ENCODE results near the gene SLC8A3. TPM values are rescaled to one million over a fixed set of nuclear protein-coding genes. Genes with fewer than 3 reads are reported as not detected.

The SLC8A3 gene
- total RNA-seq, 2 donors from 2014 or later, result 0.20 to 2.2 TPM

DNA sequence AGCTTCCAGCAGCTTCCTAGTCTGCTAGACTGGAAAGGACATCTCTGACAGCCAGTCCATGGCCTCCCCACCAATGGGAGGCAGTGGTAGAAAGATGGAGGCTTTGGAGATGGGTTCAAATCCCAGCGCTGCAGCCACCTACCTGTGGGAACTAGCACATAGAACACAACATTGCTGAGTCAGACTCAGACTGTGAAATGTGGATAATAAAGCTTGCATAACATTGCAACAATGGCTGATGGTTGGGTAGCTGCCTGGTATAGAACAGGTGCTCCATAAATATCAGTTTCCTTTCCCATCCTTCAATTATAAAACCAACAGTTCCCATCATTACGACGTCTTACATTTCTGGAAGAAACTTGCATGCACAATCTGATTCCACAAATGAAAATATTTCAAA is 94.6 kb downstream of the SLC8A3 start:
- Mint-ChIP-seq H3K27me3 (peaks cover 61% of the 10 kb centered on the region), H3K4me1 (peaks cover 2% of the 10 kb centered on the region), H3K4me3 (no peak overlapping the region), H3K36me3 (ENCODE audit: low read depth) (no peaks in the 10 kb centered on the region), H3K27ac (no peak overlapping the region)
- no peaks in the 10 kb centered on the region for H3K9me3 ChIP-seq (ENCODE audit: control insufficient read depth, low read length, poor library complexity, severe bottlenecking)
- ATAC-seq (no peak), DNase-seq (no peak)

DNA sequence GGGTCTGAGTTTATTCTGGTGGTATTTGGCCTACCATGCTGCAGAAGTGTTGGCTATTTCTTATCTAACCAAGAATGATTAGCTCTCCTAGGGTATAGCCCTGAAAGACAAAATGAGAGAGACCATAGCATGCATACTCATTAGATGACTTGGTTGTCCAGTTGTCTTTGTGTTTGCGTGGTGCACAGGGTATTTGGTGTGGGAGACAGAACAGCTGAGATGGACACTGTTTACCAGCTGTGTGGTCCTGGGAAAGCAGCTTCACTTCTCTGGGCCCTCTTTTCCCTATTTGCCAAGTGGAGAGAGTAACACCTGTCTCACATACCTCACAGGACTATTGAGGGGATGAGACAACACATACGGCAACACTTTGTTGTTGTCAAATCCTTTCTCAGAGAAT is 95.6 kb downstream of the SLC8A3 start:
- H3K9me3 ChIP-seq (ENCODE audit: control insufficient read depth, low read length, poor library complexity, severe bottlenecking), result no peaks in the 10 kb centered on the region
- H3K36me3 Mint-ChIP-seq (ENCODE audit: low read depth), result no peaks in the 10 kb centered on the region
- DNase-seq, result no peak
- no peak overlapping the region for H3K4me3 Mint-ChIP-seq
- no peak overlapping the region for H3K27ac Mint-ChIP-seq
- no peak for ATAC-seq
- peaks cover 2% of the 10 kb centered on the region for H3K4me1 Mint-ChIP-seq
- H3K27me3 Mint-ChIP-seq, result peaks cover 53% of the 10 kb centered on the region

DNA sequence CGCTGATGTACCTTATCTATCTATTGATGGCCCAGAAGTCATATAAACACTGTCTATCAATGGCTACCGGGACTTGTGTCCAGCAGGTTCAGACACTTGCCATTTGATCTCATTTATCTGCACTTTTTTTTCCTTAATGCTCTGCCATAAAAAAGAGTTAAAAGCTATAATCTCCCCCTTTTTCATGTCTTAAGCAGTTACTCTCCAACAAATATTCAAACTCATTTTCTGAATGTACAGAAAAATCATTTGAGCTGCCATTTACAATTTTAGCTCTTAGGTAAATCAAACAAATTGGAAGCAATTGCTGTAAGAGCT is 101.4 kb downstream of the SLC8A3 start:
- Mint-ChIP-seq H3K27me3 (peaks cover 44% of the 10 kb centered on the region), H3K4me1 (no peaks in the 10 kb centered on the region), H3K27ac (no peak overlapping the region), H3K4me3 (no peak overlapping the region), H3K36me3 (ENCODE audit: low read depth) (no peaks in the 10 kb centered on the region)
- no peaks in the 10 kb centered on the region for H3K9me3 ChIP-seq (ENCODE audit: control insufficient read depth, low read length, poor library complexity, severe bottlenecking)
- DNase-seq, result no peak
- no peak for ATAC-seq

DNA sequence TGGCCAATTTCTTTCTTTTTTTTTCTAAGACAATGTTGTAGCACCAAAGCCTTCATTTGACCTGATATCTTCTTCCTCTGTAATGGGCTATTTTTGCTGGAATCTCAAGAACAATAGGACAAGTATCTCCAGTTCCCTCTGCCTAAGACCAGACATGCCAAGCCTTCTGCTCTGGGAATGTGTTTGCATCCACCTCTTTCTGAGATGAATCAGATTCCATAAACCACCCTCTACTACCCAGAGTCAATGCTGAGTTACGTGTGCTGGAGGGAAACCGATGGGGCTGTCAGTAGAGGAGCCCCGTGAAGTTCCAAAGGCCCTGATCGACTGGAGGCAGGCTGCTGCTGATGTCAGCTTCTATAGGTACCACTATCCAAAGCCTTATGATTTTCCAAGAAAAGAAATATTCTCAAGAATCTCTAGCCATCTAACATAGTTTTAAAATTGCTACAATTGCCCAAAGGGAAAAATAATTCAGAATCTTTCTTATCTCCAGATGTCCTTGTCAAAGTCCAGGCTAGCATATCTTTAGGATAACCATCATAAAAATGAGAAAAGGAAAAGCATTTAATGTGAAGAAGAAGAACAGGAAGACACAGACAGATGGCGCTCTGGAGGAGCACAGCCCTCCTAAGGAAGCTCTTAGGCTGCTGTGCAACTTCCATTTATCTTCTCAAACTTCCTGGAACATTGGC is 101.9 kb downstream of the SLC8A3 start:
- no peaks in the 10 kb centered on the region for H3K4me1 Mint-ChIP-seq
- ATAC-seq (no peak), DNase-seq (no peak)
- H3K36me3 Mint-ChIP-seq (ENCODE audit: low read depth), result no peaks in the 10 kb centered on the region
- no peaks in the 10 kb centered on the region for H3K9me3 ChIP-seq (ENCODE audit: control insufficient read depth, low read length, poor library complexity, severe bottlenecking)
- no peak overlapping the region for H3K27ac Mint-ChIP-seq
- H3K4me3 Mint-ChIP-seq, result no peak overlapping the region
- peaks cover 40% of the 10 kb centered on the region for H3K27me3 Mint-ChIP-seq

GRCh38 chr14:70084226-70084625 is 104.5 kb downstream of the SLC8A3 start:
- no peaks in the 10 kb centered on the region for H3K9me3 ChIP-seq (ENCODE audit: control insufficient read depth, low read length, poor library complexity, severe bottlenecking)
- Mint-ChIP-seq H3K27me3 (peaks cover 48% of the 10 kb centered on the region), H3K27ac (no peak overlapping the region), H3K4me3 (no peak overlapping the region), H3K4me1 (no peaks in the 10 kb centered on the region), H3K36me3 (ENCODE audit: low read depth) (no peaks in the 10 kb centered on the region)
- ATAC-seq (no peak), DNase-seq (no peak)

- no peaks in the 10 kb centered on the region for H3K4me1 Mint-ChIP-seq
- H3K36me3 Mint-ChIP-seq (ENCODE audit: low read depth), result peaks cover 2% of the 10 kb centered on the region
- peaks cover 59% of the 10 kb centered on the region for H3K27me3 Mint-ChIP-seq
- DNase-seq, result no peak
- no peaks in the 10 kb centered on the region for H3K9me3 ChIP-seq (ENCODE audit: control insufficient read depth, low read length, poor library complexity, severe bottlenecking)
- H3K4me3 Mint-ChIP-seq, result no peak overlapping the region
- no peak for ATAC-seq
- H3K27ac Mint-ChIP-seq, result no peak overlapping the region
These were observed 106.4 kb downstream of the SLC8A3 start for GRCh38 chr14:70082394-70082793.

DNA sequence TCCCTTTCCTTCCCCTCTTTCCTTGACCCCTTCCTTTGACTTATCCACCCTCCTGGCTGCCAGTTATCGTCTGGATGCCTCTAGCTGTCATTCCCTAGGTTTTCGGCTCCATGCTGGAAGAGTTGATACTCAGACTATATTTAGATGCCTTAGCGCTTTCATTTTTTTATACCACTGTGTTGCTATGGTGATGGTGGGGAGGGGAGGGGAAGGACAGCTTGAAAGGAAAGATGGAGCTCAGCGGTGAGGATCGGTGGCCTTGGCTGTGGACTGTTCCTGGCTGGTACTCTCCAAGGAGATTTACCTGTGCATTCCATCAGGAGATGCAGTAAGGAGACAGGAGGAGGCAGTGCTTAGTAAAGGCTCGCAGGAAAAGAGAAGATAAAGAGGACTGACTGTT is 108.7 kb downstream of the SLC8A3 start:
- peaks cover 2% of the 10 kb centered on the region for H3K36me3 Mint-ChIP-seq (ENCODE audit: low read depth)
- no peak overlapping the region for H3K27ac Mint-ChIP-seq
- ATAC-seq (no peak), DNase-seq (no peak)
- H3K4me1 Mint-ChIP-seq, result no peaks in the 10 kb centered on the region
- no peak overlapping the region for H3K4me3 Mint-ChIP-seq
- H3K9me3 ChIP-seq (ENCODE audit: control insufficient read depth, low read length, poor library complexity, severe bottlenecking), result no peaks in the 10 kb centered on the region
- peaks cover 73% of the 10 kb centered on the region for H3K27me3 Mint-ChIP-seq

DNA sequence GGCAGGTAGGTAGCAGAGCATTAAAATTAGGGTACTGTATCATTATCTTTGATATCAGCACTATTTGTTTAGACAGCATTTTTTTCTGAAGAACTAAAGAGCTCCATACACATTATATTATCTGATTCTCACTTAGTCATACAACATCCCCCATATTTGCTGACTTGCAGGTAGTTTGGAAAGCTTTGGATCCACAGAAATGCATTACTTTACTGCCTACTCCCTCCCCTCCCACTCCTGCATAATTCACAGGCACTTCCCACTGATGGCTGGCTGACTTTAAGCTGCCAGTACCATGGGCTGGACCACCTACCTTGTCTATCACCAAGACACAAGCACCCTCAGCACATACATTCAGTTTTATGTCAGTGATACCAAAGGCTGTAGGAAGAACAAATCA is 110.4 kb downstream of the SLC8A3 start:
- Mint-ChIP-seq H3K4me1 (no peaks in the 10 kb centered on the region), H3K4me3 (no peak overlapping the region), H3K27ac (no peak overlapping the region), H3K27me3 (peaks cover 68% of the 10 kb centered on the region), H3K36me3 (ENCODE audit: low read depth) (peaks cover 2% of the 10 kb centered on the region)
- H3K9me3 ChIP-seq (ENCODE audit: control insufficient read depth, low read length, poor library complexity, severe bottlenecking), result no peaks in the 10 kb centered on the region
- ATAC-seq, result no peak
- DNase-seq, result no peak

DNA sequence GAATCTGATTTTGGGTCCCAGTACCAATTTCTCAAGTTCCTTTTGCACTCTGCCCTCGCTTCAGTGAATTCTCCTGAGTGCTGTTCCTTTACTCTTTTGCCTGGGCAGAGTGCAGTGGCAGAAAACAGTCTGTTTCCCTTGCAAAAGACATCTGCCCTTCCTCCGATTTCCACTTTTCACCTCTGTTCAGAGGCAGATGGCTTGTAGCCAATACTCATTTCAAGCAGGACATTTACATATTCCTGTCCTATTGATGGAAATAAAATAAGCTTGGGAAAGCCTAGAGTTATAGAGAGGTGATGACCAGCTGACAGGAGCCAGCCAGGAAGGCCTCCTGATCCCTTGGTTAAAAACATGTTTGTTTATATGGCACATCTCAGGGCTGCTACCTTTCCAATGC is 111.0 kb downstream of the SLC8A3 start:
- ATAC-seq, result no peak

GRCh38 chr14:70077005-70077404 is 111.7 kb downstream of the SLC8A3 start:
- Mint-ChIP-seq H3K4me1 (no peaks in the 10 kb centered on the region), H3K4me3 (no peak overlapping the region), H3K36me3 (ENCODE audit: low read depth) (peaks cover 2% of the 10 kb centered on the region), H3K27ac (no peak overlapping the region), H3K27me3 (peaks cover 57% of the 10 kb centered on the region)
- ATAC-seq (no peak), DNase-seq (no peak)
- no peaks in the 10 kb centered on the region for H3K9me3 ChIP-seq (ENCODE audit: control insufficient read depth, low read length, poor library complexity, severe bottlenecking)

More for the DNA sequence above, 111.0 kb downstream of the SLC8A3 start:
- Mint-ChIP-seq H3K27me3 (peaks cover 62% of the 10 kb centered on the region), H3K36me3 (ENCODE audit: low read depth) (peaks cover 2% of the 10 kb centered on the region), H3K4me1 (no peaks in the 10 kb centered on the region), H3K4me3 (no peak overlapping the region), H3K27ac (no peak overlapping the region)
- no peak for DNase-seq
- no peaks in the 10 kb centered on the region for H3K9me3 ChIP-seq (ENCODE audit: control insufficient read depth, low read length, poor library complexity, severe bottlenecking)

DNA sequence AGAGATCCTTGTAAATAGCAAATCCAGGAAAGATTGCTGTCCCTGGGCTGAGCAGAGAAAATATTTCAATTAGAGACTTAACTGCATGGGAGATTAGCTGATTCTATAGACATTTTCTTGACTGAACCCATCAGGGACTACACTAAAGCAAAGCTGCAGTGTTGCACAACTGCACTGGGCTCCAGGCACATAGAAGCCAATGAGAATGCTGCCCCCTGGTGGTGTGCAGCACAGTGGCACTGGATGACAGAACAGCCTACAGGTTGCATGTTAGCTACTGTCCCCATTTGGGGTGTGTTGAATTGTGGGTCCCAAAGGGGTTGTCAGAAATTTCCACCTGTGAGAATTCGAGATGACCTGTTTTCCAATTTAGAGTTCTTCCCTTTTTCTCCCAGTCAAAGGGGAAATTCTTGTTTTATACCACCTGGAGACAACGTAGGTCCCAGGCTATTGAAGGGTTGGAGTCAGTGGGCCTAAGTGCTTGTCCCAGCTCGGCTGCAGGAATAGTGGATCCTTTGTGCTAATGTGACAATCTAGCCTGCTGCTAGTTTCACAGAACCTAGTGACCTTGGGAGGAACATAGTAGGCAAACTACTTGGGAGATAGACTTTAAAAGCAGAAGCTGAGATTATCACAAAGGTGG is 114.7 kb downstream of the SLC8A3 start:
- Mint-ChIP-seq H3K36me3 (ENCODE audit: low read depth) (peaks cover 2% of the 10 kb centered on the region), H3K4me1 (no peaks in the 10 kb centered on the region), H3K27ac (no peak overlapping the region), H3K4me3 (no peak overlapping the region), H3K27me3 (peaks cover 59% of the 10 kb centered on the region)
- DNase-seq, result peak in 2 of 3 donors; percentile 18
- no peaks in the 10 kb centered on the region for H3K9me3 ChIP-seq (ENCODE audit: control insufficient read depth, low read length, poor library complexity, severe bottlenecking)
- no peak for ATAC-seq

DNA sequence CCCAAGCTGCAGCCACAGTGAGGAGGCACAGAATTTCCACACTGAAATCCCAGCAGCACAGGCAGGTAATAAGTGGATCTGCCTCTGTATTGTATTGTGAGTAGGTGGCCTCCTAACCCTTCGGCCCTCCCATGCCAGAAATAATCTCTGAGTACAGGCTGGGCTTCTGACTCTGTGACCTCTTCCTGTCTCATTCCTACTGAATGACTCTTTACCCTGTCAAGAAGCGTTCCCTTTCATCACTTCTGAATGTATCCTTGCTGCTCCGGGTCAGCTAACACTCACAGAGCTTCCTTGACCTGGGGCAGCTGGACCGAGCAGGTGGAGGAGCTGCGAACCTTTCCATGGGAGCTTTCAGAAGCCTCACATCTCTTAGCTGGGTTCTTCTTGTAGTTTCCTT is 119.6 kb downstream of the SLC8A3 start:
- H3K9me3 ChIP-seq (ENCODE audit: control insufficient read depth, low read length, poor library complexity, severe bottlenecking), result no peaks in the 10 kb centered on the region
- H3K36me3 Mint-ChIP-seq (ENCODE audit: low read depth), result no peaks in the 10 kb centered on the region
- H3K27ac Mint-ChIP-seq, result no peak overlapping the region
- H3K27me3 Mint-ChIP-seq, result peaks cover 56% of the 10 kb centered on the region
- DNase-seq (no peak), ATAC-seq (no peak)
- no peak overlapping the region for H3K4me3 Mint-ChIP-seq
- peaks cover 4% of the 10 kb centered on the region for H3K4me1 Mint-ChIP-seq

DNA sequence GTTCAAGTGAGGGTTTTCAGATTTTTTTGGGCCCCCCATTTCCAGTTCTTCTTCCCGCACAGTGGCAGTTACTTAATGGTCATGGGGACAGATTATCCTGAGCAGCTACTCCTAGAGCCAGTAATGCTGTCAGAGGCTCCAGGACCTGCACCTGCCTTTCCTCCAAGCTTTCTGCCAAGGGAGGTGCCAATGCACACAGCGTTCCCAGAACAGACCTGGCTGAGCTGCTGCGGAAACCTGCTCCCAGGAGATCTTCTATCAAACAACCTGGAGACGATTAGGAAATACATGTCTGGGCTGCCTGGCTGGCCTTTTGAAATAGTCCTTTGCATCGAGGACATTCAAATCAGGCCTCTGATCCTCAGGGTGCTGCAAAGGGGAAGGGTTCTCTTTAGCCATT is 120.9 kb downstream of the SLC8A3 start:
- ATAC-seq, result no peak

More for the DNA sequence above, 120.9 kb downstream of the SLC8A3 start:
- Mint-ChIP-seq H3K27me3 (peaks cover 61% of the 10 kb centered on the region), H3K4me3 (no peak overlapping the region), H3K36me3 (ENCODE audit: low read depth) (no peaks in the 10 kb centered on the region), H3K4me1 (peaks cover 4% of the 10 kb centered on the region), H3K27ac (no peak overlapping the region)
- H3K9me3 ChIP-seq (ENCODE audit: control insufficient read depth, low read length, poor library complexity, severe bottlenecking), result no peaks in the 10 kb centered on the region
- DNase-seq, result no peak
